Neuronal stem cell (in vitro differentiated cells): ENCODE data around the gene TRIP4.

Source experiments
- DNase-seq: peaks from one replicate; pipeline ENCODE4 v3.0.0-alpha.2; 2013; ENCODE audit warnings: low spot score
- H2AFZ ChIP-seq: one replicate; pipeline ENCODE4 v1.6.1; 2013; ENCODE audit warnings: mild to moderate bottlenecking, low read length, inconsistent platforms
- H2AK5ac ChIP-seq: 2 replicates; pipeline ENCODE4 v1.6.1; 2013; ENCODE audit warnings: low read depth, mild to moderate bottlenecking, inconsistent platforms, low read length, moderate library complexity, mixed read lengths
- H2BK120ac ChIP-seq: 2 replicates; pipeline ENCODE4 v1.6.1; 2013; ENCODE audit warnings: low read depth, mild to moderate bottlenecking, inconsistent platforms, low read length, moderate library complexity, mixed read lengths
- H2BK12ac ChIP-seq: one replicate; pipeline ENCODE4 v1.6.1; 2013; ENCODE audit warnings: low read length, inconsistent platforms
- H2BK15ac ChIP-seq: 2 replicates; pipeline ENCODE4 v1.6.1; 2013; ENCODE audit warnings: mild to moderate bottlenecking, low read length, inconsistent platforms, mixed read lengths
- H2BK5ac ChIP-seq: one replicate; pipeline ENCODE4 v1.6.1; 2013; ENCODE audit warnings: inconsistent platforms, mild to moderate bottlenecking, low read length, moderate library complexity
- H3K14ac ChIP-seq: one replicate; pipeline ENCODE4 v1.6.1; 2013; ENCODE audit warnings: low read length, inconsistent platforms
- H3K18ac ChIP-seq: 2 replicates; pipeline ENCODE4 v1.6.1; 2013; ENCODE audit warnings: low read length, inconsistent platforms
- H3K23ac ChIP-seq: 2 replicates; pipeline ENCODE4 v1.6.1; 2013; ENCODE audit warnings: low read depth, mild to moderate bottlenecking, mixed read lengths, low read length, inconsistent platforms; ENCODE audit not compliant: poor library complexity
- H3K27ac ChIP-seq: replicated peaks from 3 replicates; pipeline ENCODE4 v1.5.1; 2013; ENCODE audit warnings: low read length, inconsistent platforms
- H3K27me3 ChIP-seq, 3 experiments: 2 replicates each; pipeline ENCODE4 v1.6.1; 2013; ENCODE audit warnings: low read length in 3 of 3, mild to moderate bottlenecking in 2 of 3, inconsistent platforms in 1 of 3, low read depth in 1 of 3, mixed read lengths in 1 of 3, moderate library complexity in 1 of 3; ENCODE audit not compliant: control insufficient read depth in 3 of 3, insufficient read depth in 3 of 3
- H3K36me3 ChIP-seq, 2 donors: replicated peaks in 1 of 2; 2 replicates each; pipeline ENCODE4 v1.6.1; 2013; ENCODE audit warnings: low read length in 2 of 2; ENCODE audit not compliant: control insufficient read depth in 2 of 2, insufficient read depth in 2 of 2
- H3K4ac ChIP-seq: 2 replicates; pipeline ENCODE4 v1.6.1; 2013; ENCODE audit warnings: inconsistent platforms, mild to moderate bottlenecking, low read length, moderate library complexity
- H3K4me1 ChIP-seq, 2 donors: 1 replicate in 1 of 2; 2 replicates in 1 of 2; pipeline ENCODE4 v1.6.1; 2013; ENCODE audit warnings: low read length in 2 of 2, low read depth in 1 of 2; ENCODE audit not compliant: control insufficient read depth in 2 of 2, insufficient read depth in 1 of 2
- H3K4me2 ChIP-seq: one replicate; pipeline ENCODE4 v1.6.1; 2013; ENCODE audit warnings: mild to moderate bottlenecking, low read length, inconsistent platforms; ENCODE audit not compliant: insufficient read depth, poor library complexity, severe bottlenecking
- H3K4me3 ChIP-seq, 2 donors: 2 replicates each; pipeline ENCODE4 v1.5.1; 2013; ENCODE audit warnings: low read length in 2 of 2, mild to moderate bottlenecking in 2 of 2, inconsistent platforms in 1 of 2, moderate library complexity in 1 of 2
- H3K79me1 ChIP-seq: one replicate; pipeline ENCODE4 v1.6.1; 2013; ENCODE audit warnings: low read depth, mild to moderate bottlenecking, inconsistent platforms, low read length, moderate library complexity
- H3K9ac ChIP-seq: one replicate; pipeline ENCODE4 v1.6.1; 2013; ENCODE audit warnings: mild to moderate bottlenecking, low read depth, low read length, inconsistent platforms; ENCODE audit not compliant: poor library complexity
- H3K9me3 ChIP-seq, 2 donors: replicated peaks in 1 of 2; 2 replicates each; pipeline versions ENCODE3 to v1.6.1; 2013; ENCODE audit warnings: low read length in 2 of 2, mild to moderate bottlenecking in 2 of 2, inconsistent platforms in 1 of 2, low read depth in 1 of 2, mixed read lengths in 1 of 2, moderate library complexity in 1 of 2; ENCODE audit not compliant: control insufficient read depth in 2 of 2, insufficient read depth in 1 of 2
- H4K8ac ChIP-seq: one replicate; pipeline ENCODE4 v1.6.1; 2013; ENCODE audit warnings: low read depth, mild to moderate bottlenecking, inconsistent platforms, low read length, moderate library complexity
- H4K91ac ChIP-seq: one replicate; pipeline ENCODE4 v1.6.1; 2013; ENCODE audit warnings: low read length, low read depth, mild to moderate bottlenecking, inconsistent platforms; ENCODE audit not compliant: poor library complexity
- WGBS, 2 donors: extraction: QIAGEN DNeasy Blood & Tissue Kit; methylation state at CpG; one replicate each; pipeline ENCODE4 v1.1.7; 2013; ENCODE audit warnings: missing lambda C conversion rate in 2 of 2, mixed read lengths in 1 of 2; ENCODE audit not compliant: insufficient read length in 2 of 2, insufficient replicate concordance in 1 of 2; ENCODE audit errors: extremely low coverage in 2 of 2; 5-methylcytosine and 5-hydroxymethylcytosine counted together

Gene TRIP4

DNA sequence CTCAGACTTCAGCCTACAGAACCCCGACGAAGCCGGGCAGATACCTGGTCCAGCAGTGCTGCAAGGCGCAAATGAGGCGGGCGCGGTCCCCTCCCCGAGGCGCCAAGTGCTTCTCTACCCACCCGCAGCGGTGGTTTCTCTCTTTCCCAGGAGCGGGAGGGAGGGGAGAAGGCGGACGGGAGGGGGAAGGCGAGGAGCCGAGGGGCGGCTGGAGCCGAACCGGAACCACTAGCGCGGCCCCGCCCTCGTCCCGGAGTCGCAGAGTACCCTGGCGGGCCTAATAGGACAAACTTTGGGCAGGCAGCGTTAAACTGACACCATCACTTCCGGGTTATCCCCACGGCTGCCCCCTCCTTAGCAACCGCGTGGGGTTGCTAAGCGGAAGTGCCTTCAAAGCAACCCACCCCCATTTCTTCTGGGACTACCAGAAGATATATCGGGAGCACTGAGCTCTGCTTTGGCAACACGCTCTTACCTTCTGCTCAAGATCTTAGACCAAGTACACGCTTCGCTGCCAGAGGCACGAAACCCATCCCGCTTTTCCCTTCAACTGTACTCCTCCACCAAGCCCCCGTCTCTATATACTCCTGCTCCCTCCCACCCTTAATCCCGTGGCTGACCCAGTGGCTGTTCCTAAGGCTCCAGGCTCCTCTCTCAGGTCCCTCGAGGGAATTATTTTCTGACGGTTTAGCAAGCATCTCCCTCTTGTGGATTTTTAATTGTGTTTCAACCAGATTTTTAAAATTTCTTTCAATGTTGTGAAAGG, 31.5 kb upstream of the TRIP4 start, which contains the start of gene CSNK1G1:
Gene CSNK1G1, minus strand, starts transcription at position 230 of the 766 bp plus-strand sequence. CDS start 55,674 bp downstream, outside the sequence.
- Histone ChIP-seq H3K27ac (peak within 1 kb of the TSS; percentile 90), H3K18ac (peak within 1 kb of the TSS; percentile 94), H3K4me2 (peak within 1 kb of the TSS; percentile 73), H2BK120ac (no peak within 1 kb of the TSS), H3K4me1 (peaks cover 0 to 3% of the 10 kb centered on the region in 2 donors), H2BK5ac (peak within 1 kb of the TSS; percentile 66), H3K9me3 (no peaks in the 10 kb centered on the region), H3K79me1 (no peaks in the 10 kb centered on the region), H3K36me3 (peaks cover 0 to 29% of the 10 kb centered on the region in 2 donors), H3K23ac (peak within 1 kb of the TSS; percentile 65), H4K8ac (no peak within 1 kb of the TSS), H4K91ac (no peak within 1 kb of the TSS), H2BK12ac (no peak within 1 kb of the TSS), H3K4me3 (peak within 1 kb of the TSS; percentile 92 to 93), H3K14ac (peak within 1 kb of the TSS; percentile 84), H2AK5ac (no peak within 1 kb of the TSS), H3K4ac (no peak within 1 kb of the TSS), H3K9ac (peak within 1 kb of the TSS; percentile 90), H2BK15ac (peak within 1 kb of the TSS; percentile 85), H3K27me3 (no peaks in the 10 kb centered on the region), H2AFZ (peak within 1 kb of the TSS; percentile 88)
- peak; percentile 92 for DNase-seq
- no CpG with 5 or more reads among the region's 42 CpGs for WGBS, 2 donors

DNA sequence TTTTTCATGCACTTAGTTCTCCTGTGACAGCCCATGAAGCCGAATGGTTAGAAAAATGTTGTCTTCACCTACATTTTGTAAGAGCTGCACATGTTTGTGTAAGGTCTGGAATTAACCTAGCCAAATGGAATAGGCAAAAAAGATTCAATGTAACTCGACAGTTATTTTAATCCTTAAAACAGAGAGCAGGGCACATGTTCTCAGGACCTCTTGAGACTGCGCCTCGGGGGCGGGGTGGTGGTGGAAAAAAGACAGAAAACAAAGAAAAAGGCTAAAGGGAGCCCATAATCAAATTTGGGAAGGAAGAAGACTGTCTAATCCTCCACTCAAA, 31.0 kb upstream of the TRIP4 start:
- Histone ChIP-seq H2AFZ (peak overlapping the region; percentile 61), H3K4me3 (peak overlapping the region in 1 of 2 donors; percentile 93), H3K4me2 (no peak overlapping the region), H3K36me3 (peaks cover 2 to 31% of the 10 kb centered on the region in 2 donors), H4K91ac (no peak overlapping the region), H2BK120ac (no peak overlapping the region), H2AK5ac (no peak overlapping the region), H3K9ac (no peak overlapping the region), H3K18ac (no peak overlapping the region), H2BK15ac (no peak overlapping the region), H2BK5ac (no peak overlapping the region), H3K27ac (peak overlapping the region; percentile 62), H3K79me1 (no peaks in the 10 kb centered on the region), H3K4me1 (peaks cover 0 to 3% of the 10 kb centered on the region in 2 donors), H3K14ac (no peak overlapping the region), H3K4ac (no peak overlapping the region), H2BK12ac (no peak overlapping the region), H3K23ac (no peak overlapping the region), H4K8ac (no peak overlapping the region), H3K27me3 (no peaks in the 10 kb centered on the region), H3K9me3 (no peaks in the 10 kb centered on the region)
- WGBS, 2 donors = no CpG with 5 or more reads among the region's 5 CpGs
- DNase-seq = peak; percentile 5

DNA sequence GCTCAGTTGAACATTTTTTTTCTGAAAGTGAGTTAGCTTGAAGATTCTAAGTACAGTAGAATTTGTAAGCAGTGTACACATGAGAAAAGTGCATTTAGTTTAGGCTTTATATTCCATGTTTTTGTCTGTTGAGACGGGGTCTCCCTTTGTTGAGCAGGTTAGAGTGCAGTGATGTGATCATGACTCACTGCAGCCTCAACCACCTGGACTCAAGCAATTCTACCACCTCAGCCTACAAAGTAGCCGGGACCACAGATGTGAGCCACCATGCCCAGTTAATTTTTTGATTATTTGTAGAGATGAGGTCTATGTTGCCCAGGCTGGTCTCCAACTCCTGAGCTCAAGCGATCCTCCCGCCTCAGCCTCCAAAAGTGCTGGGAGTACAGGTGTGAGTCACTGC, 26.4 kb upstream of the TRIP4 start:
- H2AK5ac ChIP-seq = no peak overlapping the region
- WGBS, 2 donors = no CpG with 5 or more reads among the region's 4 CpGs
- H2BK12ac ChIP-seq = no peak overlapping the region
- no peak overlapping the region for H3K27ac ChIP-seq
- no peak overlapping the region for H2BK15ac ChIP-seq
- no peak for DNase-seq
- no peak overlapping the region for H3K4me2 ChIP-seq
- H2BK5ac ChIP-seq = no peak overlapping the region
- no peak overlapping the region for H2BK120ac ChIP-seq
- H3K23ac ChIP-seq = no peak overlapping the region
- no peak overlapping the region for H2AFZ ChIP-seq
- no peaks in the 10 kb centered on the region for H3K79me1 ChIP-seq
- H3K27me3 ChIP-seq = no peaks in the 10 kb centered on the region
- H3K9ac ChIP-seq = no peak overlapping the region
- H3K14ac ChIP-seq = no peak overlapping the region
- no peaks in the 10 kb centered on the region for H3K4me1 ChIP-seq
- no peak overlapping the region for H3K4ac ChIP-seq
- H4K8ac ChIP-seq = no peak overlapping the region
- no peak overlapping the region for H3K18ac ChIP-seq
- peaks cover 4 to 64% of the 10 kb centered on the region in 2 donors for H3K36me3 ChIP-seq
- no peak overlapping the region for H4K91ac ChIP-seq
- no peaks in the 10 kb centered on the region for H3K9me3 ChIP-seq
- H3K4me3 ChIP-seq = no peak overlapping the region

GRCh38 chr15:64369078-64369607, 18.5 kb upstream of the TRIP4 start:
- Histone ChIP-seq H4K8ac (no peak overlapping the region), H3K79me1 (no peaks in the 10 kb centered on the region), H3K27ac (no peak overlapping the region), H3K4me2 (no peak overlapping the region), H3K9ac (no peak overlapping the region), H2BK15ac (no peak overlapping the region), H3K18ac (no peak overlapping the region), H3K36me3 (peaks cover 7 to 88% of the 10 kb centered on the region in 2 donors), H2BK12ac (no peak overlapping the region), H2BK120ac (no peak overlapping the region), H3K27me3 (no peaks in the 10 kb centered on the region), H2BK5ac (no peak overlapping the region), H3K23ac (no peak overlapping the region), H4K91ac (no peak overlapping the region), H3K4ac (no peak overlapping the region), H3K14ac (no peak overlapping the region), H3K9me3 (no peaks in the 10 kb centered on the region), H2AFZ (no peak overlapping the region), H2AK5ac (no peak overlapping the region), H3K4me1 (no peaks in the 10 kb centered on the region), H3K4me3 (no peak overlapping the region)
- no peak for DNase-seq
- WGBS, 2 donors = no CpG with 5 or more reads among the region's 2 CpGs
